Lower leg skin (tissue), 3 donors: Measurements from ENCODE around the gene ARF1.

Experiments
- POLR2A ChIP-seq, 2 donors: fragments of 450-650 bp; IDR thresholded peaks; one replicate each; pipeline ENCODE4 v1.6.1; 2016 to 2017; ENCODE audit warnings: antibody characterized with exemption in 2 of 2, mild to moderate bottlenecking in 1 of 2, moderate library complexity in 1 of 2
- TF ChIP-seq, protein P1 (sequence below), 3 donors: fragments of 450-650 bp; IDR thresholded peaks; one replicate each; pipeline ENCODE4 v1.5.1; 2016; ENCODE audit warnings: antibody characterized with exemption in 3 of 3, mild to moderate bottlenecking in 3 of 3, moderate library complexity in 2 of 3

DNA sequence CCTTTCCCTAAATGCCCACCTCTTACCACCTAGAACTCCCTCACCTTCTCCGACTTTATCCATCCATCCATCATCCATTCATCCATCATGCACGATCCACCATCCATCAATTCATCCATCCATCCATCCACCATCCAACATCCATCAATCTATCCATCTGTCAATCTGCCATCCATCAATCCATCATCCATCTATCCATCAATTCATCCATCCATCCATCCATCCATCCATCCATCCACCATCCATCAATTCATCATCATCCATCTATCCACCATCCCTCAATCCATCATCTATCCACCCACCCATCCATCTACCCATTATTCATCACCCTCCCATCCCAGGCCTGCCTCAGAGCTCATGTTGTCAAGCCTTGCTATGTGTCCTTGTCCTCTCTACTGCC lies 41.2 kb upstream of the ARF1 start:
- TF ChIP-seq POLR2A (IDR thresholded peaks at IDR 0.05), result no peak
- TF ChIP-seq, protein P1, sequence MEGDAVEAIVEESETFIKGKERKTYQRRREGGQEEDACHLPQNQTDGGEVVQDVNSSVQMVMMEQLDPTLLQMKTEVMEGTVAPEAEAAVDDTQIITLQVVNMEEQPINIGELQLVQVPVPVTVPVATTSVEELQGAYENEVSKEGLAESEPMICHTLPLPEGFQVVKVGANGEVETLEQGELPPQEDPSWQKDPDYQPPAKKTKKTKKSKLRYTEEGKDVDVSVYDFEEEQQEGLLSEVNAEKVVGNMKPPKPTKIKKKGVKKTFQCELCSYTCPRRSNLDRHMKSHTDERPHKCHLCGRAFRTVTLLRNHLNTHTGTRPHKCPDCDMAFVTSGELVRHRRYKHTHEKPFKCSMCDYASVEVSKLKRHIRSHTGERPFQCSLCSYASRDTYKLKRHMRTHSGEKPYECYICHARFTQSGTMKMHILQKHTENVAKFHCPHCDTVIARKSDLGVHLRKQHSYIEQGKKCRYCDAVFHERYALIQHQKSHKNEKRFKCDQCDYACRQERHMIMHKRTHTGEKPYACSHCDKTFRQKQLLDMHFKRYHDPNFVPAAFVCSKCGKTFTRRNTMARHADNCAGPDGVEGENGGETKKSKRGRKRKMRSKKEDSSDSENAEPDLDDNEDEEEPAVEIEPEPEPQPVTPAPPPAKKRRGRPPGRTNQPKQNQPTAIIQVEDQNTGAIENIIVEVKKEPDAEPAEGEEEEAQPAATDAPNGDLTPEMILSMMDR (IDR thresholded peaks at IDR 0.05), result no peak
